K562 (cell line): ENCODE results near the gene ERBB4. TPM values are rescaled to one million over a fixed set of nuclear protein-coding genes. Genes with fewer than 3 reads are reported as not detected.

ENCODE experiments used
- ATAC-seq: fragments of 200-7000 bp; cut with Tn5 transposase; 3 replicates; pipeline ENCODE4 v1.9.1; 2020; ENCODE audit warnings: moderate library complexity
- BruUV-seq: library from RNA; stranded (reverse); fragments of 400-500 nt; replicated peaks from 2 replicates; lab custom pipeline; 2021; lab: Mats Ljungman, UMichigan
- CTCF ChIA-PET: fragments of 300-600 bp; formaldehyde crosslinking; extraction: SDS; loops from one replicate; lab custom pipeline; 2021; ENCODE audit warnings: low intra/inter-chr PET ratio; lab: Yijun Ruan, JAX
- POLR2A ChIA-PET: fragments of 300-600, 350-650 bp; sonication (Branson Sonifier 250); formaldehyde crosslinking; extraction: SDS; loops from one replicate; lab custom pipeline; 2021; ENCODE audit warnings: antibody characterized with exemption, inconsistent platforms; lab: Yijun Ruan, JAX
- DNase-seq, 4 experiments: peaks; one replicate each; pipeline versions ENCODE4 v3.0.0 to v3.0.0-alpha.2; 2011 to 2018; ENCODE audit warnings: low spot score in 3 of 4, mixed read lengths in 3 of 4; ENCODE audit errors: extremely low read depth in 1 of 4
- FAIRE-seq: peaks from 2 replicates; lab custom pipeline; 2011; peaks lifted over from hg19 to GRCh38; lab: Jason Lieb, UNC
- H2AFZ ChIP-seq: 2 replicates; pipeline ENCODE4 v1.6.0; 2011; ENCODE audit warnings: low read depth, low read length, control low read depth, inconsistent platforms
- H3K27ac ChIP-seq: fragments of 200-600 bp; 3 replicates; pipeline ENCODE4 v1.8.0; 2011; ENCODE audit warnings: low read depth, mild to moderate bottlenecking, control low read depth, inconsistent platforms, low read length, moderate library complexity, mixed read lengths; ENCODE audit errors: extremely low read depth
- H3K27me3 ChIP-seq, 2 experiments: fragments of 300-600 bp in 1 of 2; 2 replicates in 1 of 2; 3 replicates in 1 of 2; pipeline versions ENCODE4 v1.6.0 to v1.8.0; 2011; ENCODE audit warnings: inconsistent platforms in 2 of 2, low read length in 2 of 2, mild to moderate bottlenecking in 1 of 2, mixed read lengths in 1 of 2, moderate library complexity in 1 of 2; ENCODE audit not compliant: control insufficient read depth in 2 of 2, insufficient read depth in 2 of 2
- H3K36me3 ChIP-seq: fragments of 300-600 bp; 3 replicates; pipeline ENCODE4 v1.8.0; 2011; ENCODE audit warnings: mild to moderate bottlenecking, low read length, inconsistent platforms; ENCODE audit not compliant: control insufficient read depth, insufficient read depth
- H3K4me1 ChIP-seq, 2 experiments: fragments of 200-600 bp in 1 of 2; replicated peaks in 1 of 2; 2 replicates in 1 of 2; 3 replicates in 1 of 2; pipeline versions ENCODE4 v1.5.1 to v1.8.0; 2011; ENCODE audit warnings: inconsistent platforms in 2 of 2, low read length in 2 of 2, mild to moderate bottlenecking in 1 of 2, mixed read lengths in 1 of 2, moderate library complexity in 1 of 2; ENCODE audit not compliant: control insufficient read depth in 2 of 2, insufficient read depth in 2 of 2
- H3K4me2 ChIP-seq: 2 replicates; pipeline ENCODE4 v1.6.1; 2011; ENCODE audit warnings: low read length, control low read depth, inconsistent platforms, mixed read lengths; ENCODE audit not compliant: insufficient read depth
- H3K4me3 ChIP-seq: fragments of 200-600 bp; sonication (generic), shearing (Covaris generic); 2 replicates; pipeline ENCODE4 v1.5.1; 2016; ENCODE audit warnings: control low read depth, inconsistent platforms
- H3K79me2 ChIP-seq: fragments of 200-600 bp; 3 replicates; pipeline ENCODE4 v1.8.0; 2011; ENCODE audit warnings: low read length, inconsistent platforms; ENCODE audit not compliant: control insufficient read depth, insufficient read depth
- H3K9ac ChIP-seq, 2 experiments: 2 replicates each; pipeline versions ENCODE4 v1.6.0 to v1.6.1; 2011; ENCODE audit warnings: low read depth in 2 of 2, low read length in 2 of 2, control low read depth in 1 of 2, inconsistent platforms in 1 of 2, mild to moderate bottlenecking in 1 of 2, mixed read lengths in 1 of 2; ENCODE audit not compliant: insufficient read depth in 1 of 2
- H3K9me1 ChIP-seq: one replicate; pipeline ENCODE4 v1.6.0; 2011; ENCODE audit warnings: inconsistent platforms, mild to moderate bottlenecking, low read length, moderate library complexity; ENCODE audit not compliant: control insufficient read depth, insufficient read depth
- H3K9me3 ChIP-seq: replicated peaks from 2 replicates; pipeline ENCODE4 v1.5.1; 2011; ENCODE audit warnings: low read depth, low read length, inconsistent platforms; ENCODE audit not compliant: control insufficient read depth, insufficient read depth
- H4K20me1 ChIP-seq: replicated peaks from 2 replicates; pipeline ENCODE4 v1.6.1; 2011; ENCODE audit warnings: low read length, inconsistent platforms, mixed read lengths; ENCODE audit not compliant: control insufficient read depth, insufficient read depth
- ETV5 ChIP-seq: sonication (generic); formaldehyde crosslinking; IDR thresholded peaks from 2 replicates; pipeline ENCODE4 v1.4.0; 2020; ENCODE audit warnings: low read depth, mild to moderate bottlenecking, missing genetic modification reagents
- GATAD2B ChIP-seq: fragments of 450-650 bp; IDR thresholded peaks from 2 replicates; pipeline ENCODE4 v1.6.1; 2017; ENCODE audit warnings: mild to moderate bottlenecking, borderline replicate concordance
- HDAC8 ChIP-seq: fragments of 450-650 bp; IDR thresholded peaks from 2 replicates; pipeline ENCODE4 v1.6.1; 2016; ENCODE audit warnings: mild to moderate bottlenecking, missing genetic modification characterization, moderate library complexity, missing compliant biosample characterization
- HOXB6 ChIP-seq: fragments of 250-450 bp; sonication (Bioruptor Pico); IDR thresholded peaks from 2 replicates; pipeline ENCODE4 v1.5.1; 2022; ENCODE audit warnings: mild to moderate bottlenecking, borderline replicate concordance
- MCM5 ChIP-seq: fragments of 450-650 bp; IDR thresholded peaks from 2 replicates; pipeline ENCODE4 v1.6.1; 2016; ENCODE audit warnings: low read depth
- MECOM ChIP-seq: fragments of 250-450 bp; sonication (Bioruptor Pico); IDR thresholded peaks from 2 replicates; pipeline ENCODE4 v1.8.0; 2022; ENCODE audit warnings: inconsistent platforms
- NFIC ChIP-seq: fragments of 450-650 bp; IDR thresholded peaks from 2 replicates; pipeline ENCODE4 v1.6.1; 2017; ENCODE audit warnings: mild to moderate bottlenecking, inconsistent platforms
- POLR2H ChIP-seq: IDR thresholded peaks from 2 replicates; pipeline ENCODE4 v1.6.1; 2016; ENCODE audit warnings: missing genetic modification characterization, low read depth, mild to moderate bottlenecking, control low read depth, missing compliant biosample characterization, moderate library complexity
- SMAD2 ChIP-seq: fragments of 150-350 bp; IDR thresholded peaks from 2 replicates; pipeline ENCODE4 v1.6.1; 2014; ENCODE audit warnings: low read depth, mild to moderate bottlenecking, low read length
- TBL1XR1 ChIP-seq, 2 experiments: IDR thresholded peaks; 2 replicates each; pipeline ENCODE4 v1.6.1; 2012; ENCODE audit warnings: improper control_type of control experiment in 2 of 2, low read length in 2 of 2, mild to moderate bottlenecking in 1 of 2
- TCF7 ChIP-seq: sonication (generic); IDR thresholded peaks from 2 replicates; pipeline ENCODE4 v1.6.1; 2016; ENCODE audit warnings: antibody characterized with exemption, borderline replicate concordance
- ZNF175 ChIP-seq: fragments of 200-800 bp; sonication (Bioruptor generic); IDR thresholded peaks from 2 replicates; pipeline ENCODE4 v1.6.1; 2016; ENCODE audit warnings: low read depth, mild to moderate bottlenecking, missing genetic modification characterization, missing compliant biosample characterization
- WGBS: fragments of 100-300 bp; shearing (Covaris generic); methylation state at CpG from one replicate; pipeline ENCODE4 v1.1.6; 2016; ENCODE audit warnings: low coverage, mixed read lengths; ENCODE audit not compliant: insufficient coverage; ENCODE audit errors: missing lambda C conversion rate; 5-methylcytosine and 5-hydroxymethylcytosine counted together
- in situ Hi-C: fragments of 300-500 bp; cut with MboI; formaldehyde crosslinking; loops from 4 replicates; pipeline ENCODE4 v1.15.0; 2018; ENCODE audit warnings: inconsistent platforms, mixed read lengths
- intact Hi-C: fragments of 100-400 bp; cut with micrococcal nuclease; formaldehyde crosslinking; loops from 2 replicates; pipeline ENCODE4 v1.14.2; 2022
- polyA plus RNA-seq, 8 experiments: library from polyadenylated mRNA; depleted of rRNA in 4 of 8; stranded (reverse) in 5 of 8; unstranded in 3 of 8; fragments of >200 nt; fragmentation: Nextera tagmentation in 2 of 8; fragmentation: Illumina TruSeq in 1 of 8; extraction: Ambion mirVana in 2 of 8; extraction: Trizol in 1 of 8; gene quantifications; 2 replicates each; pipeline versions ENCODE4 v1.2.1 to v1.2.3, GENCODE V29; 2011 to 2014; ENCODE audit warnings: inconsistent platforms in 1 of 8, missing spikeins in 1 of 8
- total RNA-seq, 7 experiments: library from RNA; depleted of rRNA in 6 of 7; stranded (reverse); fragments of >200 nt in 6 of 7; fragmentation: Illumina TruSeq in 2 of 7; extraction: Trizol in 2 of 7; gene quantifications; 2 replicates each; pipeline versions ENCODE4 v1.2.1 to v1.2.3, GENCODE V29; 2011 to 2021; ENCODE audit warnings: low replicate concordance in 1 of 7
- TF ChIP-seq, protein P1 (sequence below): fragments of 250-450 bp; sonication (Bioruptor Pico); IDR thresholded peaks from 2 replicates; pipeline ENCODE4 v1.8.0; 2021; ENCODE audit warnings: moderate library complexity, mild to moderate bottlenecking, inconsistent platforms

The ERBB4 gene
- total and polyA plus RNA-seq, 9 of the 15 experiments (the other 6 are each of a cell fraction or from before 2014, with no cell fraction given) = not detected

DNA sequence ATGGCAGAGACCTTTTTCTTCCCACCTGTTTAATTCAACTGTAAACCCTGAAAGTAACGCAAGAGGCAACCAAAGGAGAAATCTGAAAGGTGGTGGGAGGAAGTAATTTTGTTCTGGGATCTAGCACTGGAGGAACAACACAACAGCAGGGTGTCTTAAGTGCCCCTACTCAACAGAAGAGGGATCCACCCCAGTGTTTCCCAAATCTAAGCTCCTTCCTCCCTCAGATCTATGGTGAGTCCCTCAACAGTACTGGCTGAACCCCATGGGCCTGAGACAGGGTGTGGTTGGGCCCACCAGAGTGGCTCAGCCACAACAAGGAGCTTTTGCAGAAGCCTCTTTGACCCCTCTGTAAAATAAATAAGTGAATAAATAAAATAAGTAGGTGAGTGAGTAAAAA lies 790.3 kb downstream of the ERBB4 start:
- Histone ChIP-seq H4K20me1 (no peaks in the 10 kb centered on the region), H3K36me3 (no peaks in the 10 kb centered on the region), H3K4me3 (no peak overlapping the region), H3K4me2 (no peak overlapping the region), H3K27me3 (no peaks in the 10 kb centered on the region), H3K27ac (no peak overlapping the region), H3K4me1 (no peaks in the 10 kb centered on the region), H3K79me2 (no peaks in the 10 kb centered on the region), H3K9me1 (no peaks in the 10 kb centered on the region), H2AFZ (no peak overlapping the region), H3K9ac (no peak overlapping the region), H3K9me3 (no peaks in the 10 kb centered on the region)
- no peak for DNase-seq
- CTCF ChIA-PET = no interaction called here
- no peak for FAIRE-seq
- no peak for ATAC-seq
- BruUV-seq = no TSS peak
- in situ Hi-C loops (no loop called here), intact Hi-C loops (no loop called here)
- POLR2A ChIA-PET = no interaction called here
- WGBS = 0% methylated on average over 1 of the region's 1 CpG
- TF ChIP-seq HDAC8 (tag) (no peak), MECOM (CRISPR knock-in tag) (no peak), HOXB6 (CRISPR knock-in tag) (no peak), TCF7 (no peak), SMAD2 (no peak), TBL1XR1 (IDR thresholded peaks at IDR 0.05; ENCODE audit: low read length in 2 of 2) (no peak), ZNF175 (CRISPR knock-in tag) (no peak), ETV5 (CRISPR knock-in tag) (no peak), NFIC (no peak), MCM5 (no peak), GATAD2B (no peak), POLR2H (tag) (no peak)
- TF ChIP-seq, protein P1, sequence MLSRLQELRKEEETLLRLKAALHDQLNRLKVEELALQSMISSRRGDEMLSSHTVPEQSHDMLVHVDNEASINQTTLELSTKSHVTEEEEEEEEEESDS (CRISPR knock-in tag) = no peak
- TF ChIP-seq, all 486 proteins: peak for 0
